GM21515 (cell line): ENCODE measurements around the gene KRT3.
"Not testable (repeated sequence)": the region's sequence is repeated elsewhere in the genome, so short reads cannot be mapped to it uniquely, and the experiment has no call there.

Experiments
- ATAC-seq: cut with Tn5 transposase; IDR thresholded peaks from one replicate; pipeline ENCODE4 v1.9.1; 2021; ENCODE audit not compliant: unreplicated experiment

Gene KRT3

DNA sequence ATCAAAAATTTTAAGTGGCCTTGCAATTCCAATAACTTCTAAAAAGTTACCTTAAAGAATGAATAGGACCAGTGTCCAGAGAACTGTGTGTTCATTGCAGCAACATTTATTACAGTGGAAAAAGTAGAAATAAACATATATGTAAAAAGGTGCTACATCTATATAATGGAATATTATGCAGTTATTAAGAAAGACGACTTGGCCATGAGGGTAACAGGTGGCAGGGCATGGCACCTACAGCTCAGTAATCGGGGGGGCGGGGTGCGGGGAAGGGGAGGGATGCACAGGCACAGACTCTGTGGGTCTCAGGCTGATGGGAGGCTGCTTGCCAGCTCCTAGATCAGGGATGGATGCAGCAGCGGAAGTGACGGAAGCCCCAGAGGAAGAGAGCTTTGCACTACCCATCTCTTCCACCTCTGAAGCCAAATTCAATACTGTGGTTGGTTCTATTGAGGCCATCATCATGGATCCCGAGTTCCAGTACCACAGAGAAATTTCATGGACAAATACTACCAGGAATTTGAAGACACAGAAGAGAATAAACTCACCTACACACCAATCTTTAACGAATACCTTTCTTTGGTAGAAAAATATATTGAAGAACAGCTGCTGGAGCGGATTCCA lies 32.8 kb downstream of the KRT3 start:
- no peak for ATAC-seq

DNA sequence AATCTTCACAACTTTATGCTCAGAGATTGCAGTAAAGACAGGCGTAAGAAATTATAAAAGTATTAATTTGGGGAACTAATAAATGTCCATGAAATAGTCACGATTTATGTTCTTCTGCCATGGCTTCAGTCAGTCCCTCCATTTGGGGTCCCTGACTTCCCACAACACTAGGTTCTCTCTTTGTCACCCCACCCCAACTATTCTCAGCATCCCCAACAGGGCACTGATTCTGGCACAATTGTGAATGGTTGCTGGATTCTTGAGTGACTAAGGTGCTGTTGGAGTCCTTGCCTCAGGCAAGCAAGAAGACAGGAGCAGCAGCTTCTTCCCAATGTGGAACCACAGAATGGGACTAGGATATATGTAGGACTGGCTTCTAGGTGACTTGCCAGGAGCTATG lies 34.1 kb downstream of the KRT3 start:
- no peak for ATAC-seq

DNA sequence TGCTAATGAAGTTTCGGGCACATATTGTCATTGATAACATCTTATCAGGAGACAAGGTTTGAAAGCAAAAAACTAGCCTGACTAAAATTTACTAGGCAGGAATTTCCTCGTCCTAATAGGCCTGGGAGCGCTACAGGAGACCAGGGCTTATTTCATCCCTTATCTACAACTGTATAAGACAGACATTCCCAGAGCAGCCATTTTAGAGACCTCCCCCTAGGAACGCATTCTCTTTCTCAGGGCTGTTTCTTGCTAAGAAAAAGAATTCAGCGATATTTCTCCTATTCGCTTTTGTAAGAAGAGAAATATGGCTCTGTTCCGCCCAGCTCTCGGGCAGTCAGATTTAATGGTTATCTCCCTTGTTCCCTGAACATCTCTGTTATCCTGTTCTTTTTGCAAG lies 34.7 kb downstream of the KRT3 start:
- ATAC-seq, result not testable (repeated sequence)

DNA sequence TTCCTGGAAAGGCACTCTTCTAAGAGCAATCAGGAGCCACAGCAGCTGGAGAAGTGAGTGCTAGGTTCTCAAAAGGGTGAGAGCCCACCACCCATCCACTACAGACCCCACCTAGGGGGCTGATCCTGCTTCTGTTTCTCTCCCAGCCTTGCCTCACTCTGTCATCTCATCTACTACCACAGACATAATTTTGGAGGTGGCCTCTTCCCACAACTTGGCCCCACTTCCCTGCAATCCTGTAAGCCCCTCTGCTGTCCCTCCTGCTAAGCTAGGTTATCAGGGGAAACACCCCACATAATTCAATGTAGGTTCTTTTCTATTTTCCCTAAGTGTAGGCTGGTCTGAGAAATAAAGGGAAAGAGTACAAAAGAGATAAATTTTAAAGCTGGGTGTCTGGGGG lies 35.3 kb downstream of the KRT3 start:
- no peak for ATAC-seq

DNA sequence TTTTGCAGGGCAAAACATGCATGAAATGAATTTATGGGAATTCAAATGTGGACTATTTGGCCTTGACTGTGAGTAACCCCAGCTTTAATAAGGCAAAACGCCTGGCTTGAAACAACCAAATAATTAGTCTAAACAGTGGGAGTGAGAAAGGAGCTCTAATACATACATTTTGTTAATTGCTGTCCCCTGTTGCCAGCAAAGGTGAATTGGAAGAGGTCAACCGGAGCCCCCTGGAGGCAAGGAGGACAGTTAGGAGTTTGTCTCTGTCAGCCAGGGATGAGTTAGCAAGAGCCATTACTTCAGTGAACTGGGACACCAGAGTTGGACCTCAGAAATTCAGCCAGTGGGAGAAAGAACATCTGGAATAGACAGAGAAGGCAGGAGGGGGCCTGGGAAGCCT lies 36.2 kb downstream of the KRT3 start:
- no peak for ATAC-seq

DNA sequence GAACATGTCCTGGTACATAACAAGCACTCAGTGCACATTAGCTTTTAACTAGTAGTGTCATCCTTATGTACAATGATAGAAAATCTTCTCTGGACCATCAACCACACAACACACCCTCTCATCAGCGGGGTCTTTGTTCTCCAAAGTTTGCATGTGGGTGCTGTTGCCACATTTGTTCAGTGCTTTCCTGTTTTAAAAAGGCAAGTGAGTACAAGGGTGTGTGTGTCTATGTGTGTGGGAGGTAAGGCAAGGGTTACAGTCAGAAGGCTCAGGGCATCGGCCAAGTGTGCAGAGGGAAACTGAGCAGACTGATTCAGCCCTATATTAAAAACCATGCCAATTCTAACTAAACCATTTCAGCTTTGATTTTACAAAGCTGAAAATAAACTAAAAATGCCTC lies 36.7 kb downstream of the KRT3 start:
- ATAC-seq, result no peak

DNA sequence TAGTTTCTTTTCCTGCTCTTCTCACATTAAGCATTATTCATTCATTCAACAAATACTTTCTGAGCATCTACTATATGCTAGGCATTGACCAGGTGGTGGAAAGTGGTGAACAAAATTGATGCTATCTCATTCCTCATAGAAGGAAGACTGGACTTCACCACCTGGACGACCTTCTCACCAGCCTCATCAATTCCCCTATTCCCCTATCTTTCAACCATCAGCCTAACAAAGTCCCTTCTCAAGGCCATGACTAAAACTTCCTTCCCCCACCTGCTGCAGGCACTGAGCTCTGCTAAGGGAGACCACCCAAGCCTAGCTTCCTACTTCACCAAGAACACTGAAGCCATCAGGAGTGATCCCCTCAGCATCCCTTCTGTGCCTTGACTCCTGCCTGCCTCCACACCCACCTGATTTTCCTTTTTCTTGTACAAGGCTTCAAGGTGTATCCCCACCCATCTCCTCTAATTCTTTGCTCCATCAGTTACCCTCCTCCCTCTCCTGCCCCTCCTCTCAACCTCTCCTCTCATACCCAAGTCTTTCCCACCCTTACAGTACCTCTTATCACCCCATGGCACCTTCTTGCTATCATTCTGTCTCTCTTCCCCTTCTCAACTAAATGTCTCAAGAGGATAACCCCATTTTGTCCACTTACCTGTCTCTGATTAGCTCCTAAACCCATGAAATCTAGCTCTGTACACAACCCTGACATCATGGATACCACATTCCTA lies 38.3 kb downstream of the KRT3 start:
- ATAC-seq, result no peak

DNA sequence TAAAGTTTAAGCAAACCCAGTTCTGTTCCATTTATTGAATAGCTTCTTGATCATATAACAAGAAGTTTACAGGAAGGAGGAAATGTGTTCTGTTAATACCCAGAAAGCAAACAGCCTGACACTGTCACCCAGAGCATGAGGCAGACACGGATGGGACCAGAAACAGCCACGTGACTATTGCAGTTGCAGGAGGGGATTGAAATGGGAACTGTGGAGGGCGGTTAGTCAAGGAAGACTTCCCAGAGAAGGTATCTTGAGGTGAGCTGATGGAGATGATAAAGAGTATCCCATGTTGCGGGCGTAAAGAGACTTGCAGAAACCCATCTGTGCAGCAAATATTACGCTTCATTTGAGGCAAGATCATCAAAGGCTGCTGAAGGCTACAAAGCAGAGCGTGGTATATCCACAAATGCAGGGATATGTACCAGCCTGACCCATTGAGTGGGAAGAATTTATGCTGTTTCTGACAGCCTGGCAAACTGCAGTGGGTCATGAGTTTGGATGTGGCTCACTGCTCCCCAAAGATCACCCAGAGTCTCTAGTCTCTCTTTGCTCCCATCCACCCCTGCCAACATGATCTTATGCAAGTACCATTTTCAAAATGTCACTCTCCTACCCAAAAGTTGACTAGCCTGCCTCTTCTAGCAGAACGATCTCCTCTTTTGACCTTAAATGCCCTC lies 39.5 kb downstream of the KRT3 start:
- no peak for ATAC-seq

DNA sequence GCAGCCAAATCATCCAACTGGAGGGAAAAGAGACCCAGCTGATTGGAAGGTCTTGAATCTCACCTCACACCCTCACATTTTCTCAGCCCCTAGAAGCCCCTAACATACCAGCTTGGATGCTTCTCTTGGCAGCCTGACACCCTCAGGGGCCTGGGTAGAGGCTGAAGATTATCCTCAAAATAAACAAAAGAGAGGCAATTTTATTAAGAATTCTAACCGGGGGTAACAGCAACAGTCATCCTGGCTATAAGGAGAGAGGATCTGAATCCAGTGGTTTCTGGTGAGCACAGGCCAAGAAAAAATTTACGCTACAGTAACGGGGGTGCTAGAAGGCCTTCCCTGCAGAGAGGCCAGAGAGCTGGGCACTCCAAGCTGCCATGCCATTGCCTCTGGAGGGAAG lies 40.4 kb downstream of the KRT3 start:
- no peak for ATAC-seq

DNA sequence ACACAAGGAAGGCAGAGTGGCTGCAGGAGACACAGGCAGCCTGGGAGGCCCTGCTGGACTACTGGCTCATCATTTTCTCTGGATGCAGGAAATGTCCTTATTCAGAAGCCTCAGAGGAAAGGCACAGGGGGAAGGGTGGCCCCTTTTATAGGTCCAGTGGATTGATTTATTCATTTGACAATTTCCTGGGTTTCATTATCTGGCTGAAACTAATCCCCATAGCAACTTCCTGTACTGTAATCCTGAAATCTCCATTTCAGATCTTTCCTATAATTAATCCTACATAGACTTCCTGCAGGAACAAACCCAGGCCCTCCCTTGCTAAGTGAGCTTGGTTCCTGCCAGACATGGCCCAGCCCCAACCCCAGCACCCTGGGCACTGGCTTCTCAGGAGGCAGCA lies 41.8 kb downstream of the KRT3 start:
- ATAC-seq, result no peak

DNA sequence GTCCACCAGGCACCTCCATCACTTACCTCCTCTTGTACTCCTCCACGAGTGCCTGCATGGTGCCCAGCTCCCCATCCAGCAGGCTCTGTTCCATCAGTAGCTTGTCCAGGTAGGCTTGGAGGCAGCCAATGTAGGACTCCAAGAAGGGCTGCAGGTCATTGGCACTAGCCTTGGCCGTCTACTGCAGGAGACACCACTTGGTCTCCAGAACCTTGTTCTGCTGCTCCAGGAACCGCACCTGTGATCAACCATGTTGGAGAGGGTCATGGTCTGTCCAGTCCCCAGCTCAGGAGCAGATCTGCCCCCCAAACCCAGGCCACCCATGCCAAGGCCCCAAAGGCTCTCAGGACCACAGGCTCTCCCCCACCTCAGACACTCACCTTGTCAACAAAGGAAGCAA lies 42.6 kb downstream of the KRT3 start:
- ATAC-seq, result no peak

DNA sequence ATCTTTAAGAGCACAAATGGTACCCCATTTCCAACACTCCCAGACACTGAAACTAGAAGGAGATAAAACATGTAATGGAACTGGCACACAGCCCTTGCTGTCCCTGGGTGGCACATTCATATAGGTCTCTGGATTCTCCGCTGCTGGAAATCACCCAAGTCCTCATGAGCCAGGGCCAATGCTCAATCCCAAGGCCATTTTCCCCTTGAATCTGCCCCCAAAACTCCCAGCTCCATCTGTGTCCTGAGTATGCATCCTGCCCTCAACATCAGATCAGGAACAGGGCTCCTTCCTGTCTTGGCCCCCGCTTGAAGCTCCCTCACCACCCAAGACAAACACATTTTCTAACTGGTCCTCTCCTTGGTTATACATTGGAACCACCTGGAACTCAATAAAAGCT lies 43.4 kb downstream of the KRT3 start:
- no peak for ATAC-seq

DNA sequence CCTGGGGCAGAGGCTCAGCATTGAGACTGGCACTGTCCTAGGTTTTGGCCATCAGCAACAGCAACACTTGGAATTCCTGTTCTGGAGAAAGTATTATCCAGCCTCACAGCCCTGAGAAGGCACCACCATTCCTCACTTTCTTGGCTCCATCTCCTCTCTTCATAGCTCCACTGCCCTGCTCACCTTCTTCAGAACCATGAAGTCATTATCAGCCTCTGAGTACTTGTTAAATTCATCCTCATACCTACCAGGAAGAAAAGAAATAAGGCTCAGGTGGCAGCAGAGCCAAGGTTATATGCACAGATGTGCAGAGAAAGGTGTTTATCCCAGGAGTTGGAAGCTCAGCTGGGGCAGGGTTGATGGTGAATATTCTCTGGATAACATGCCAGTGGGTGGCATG lies 44.1 kb downstream of the KRT3 start:
- no peak for ATAC-seq

DNA sequence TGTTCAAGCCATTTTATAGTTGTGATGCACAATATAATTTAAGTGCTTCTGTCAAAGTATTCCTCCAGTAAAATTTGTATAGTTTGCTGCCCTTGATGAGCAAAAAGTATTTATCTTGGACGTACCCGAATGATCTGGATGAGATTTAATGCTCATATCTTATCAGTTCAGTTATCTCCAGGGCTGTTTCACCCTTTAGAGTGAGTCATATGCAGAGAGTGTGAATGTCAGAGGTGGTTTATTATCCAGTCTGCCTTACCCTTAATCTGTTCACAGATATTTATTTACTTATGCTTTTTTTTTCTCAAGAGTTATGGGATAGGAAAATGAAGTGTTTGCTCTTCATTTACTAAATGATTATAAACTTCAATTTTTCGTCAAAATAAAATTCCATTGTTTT lies 45.4 kb downstream of the KRT3 start:
- ATAC-seq, result not testable (repeated sequence)

DNA sequence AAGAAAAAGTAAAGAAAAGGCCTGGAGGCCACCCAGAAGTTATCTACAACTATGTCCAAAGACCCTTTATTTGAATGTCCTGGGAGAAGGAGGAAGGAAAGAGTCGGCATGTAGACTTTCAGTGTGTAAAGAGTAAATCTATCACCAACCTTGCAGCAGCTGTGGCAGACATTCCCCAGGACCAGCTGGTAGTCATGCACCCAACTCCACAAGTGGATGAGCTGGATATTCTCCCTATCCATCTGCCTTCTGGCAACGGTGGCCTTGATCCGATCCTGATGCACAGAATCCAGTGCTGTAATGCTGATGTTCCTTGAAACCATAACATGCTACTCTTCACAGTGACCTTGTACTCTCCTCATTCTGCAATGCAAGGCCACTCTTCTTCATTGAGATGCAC lies 46.1 kb downstream of the KRT3 start:
- ATAC-seq, result no peak

DNA sequence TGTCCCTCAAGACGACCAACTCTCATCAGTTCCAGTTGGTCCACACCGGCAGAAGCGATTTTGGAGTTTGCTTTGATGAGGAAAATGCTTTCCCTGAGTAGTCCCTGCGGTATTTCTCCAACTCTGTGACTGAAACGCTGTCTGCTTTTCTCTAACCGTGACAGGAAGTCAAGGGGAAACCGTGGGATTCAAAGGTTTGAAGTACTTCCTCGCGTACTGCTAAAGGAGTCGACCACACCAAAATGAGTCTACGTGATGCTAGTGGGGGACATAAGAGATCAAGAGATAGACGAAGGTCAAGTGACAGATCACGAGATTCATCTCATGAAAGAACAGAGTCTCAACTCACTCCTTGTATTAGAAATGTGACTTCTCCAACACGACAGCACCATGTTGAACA lies 47.3 kb downstream of the KRT3 start:
- no peak for ATAC-seq

DNA sequence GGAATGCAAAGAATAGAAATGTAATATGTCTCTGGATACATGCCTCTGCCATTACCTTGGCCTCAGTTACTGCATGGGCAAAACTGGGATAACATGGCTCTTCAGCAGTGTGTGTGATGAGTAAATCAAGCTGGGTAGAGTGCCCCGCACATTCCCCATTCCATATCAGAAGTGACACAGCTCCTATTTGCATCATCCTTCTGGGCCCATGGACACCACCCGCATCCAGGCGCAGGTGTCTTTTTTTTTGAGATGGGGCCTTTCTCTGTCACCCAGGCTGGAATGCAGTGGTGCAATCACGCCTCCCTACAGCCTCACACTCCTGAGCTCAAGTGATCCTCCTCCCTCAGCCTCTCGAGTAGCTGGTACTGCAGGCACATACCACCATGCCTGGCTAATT lies 50.4 kb downstream of the KRT3 start:
- no peak for ATAC-seq

DNA sequence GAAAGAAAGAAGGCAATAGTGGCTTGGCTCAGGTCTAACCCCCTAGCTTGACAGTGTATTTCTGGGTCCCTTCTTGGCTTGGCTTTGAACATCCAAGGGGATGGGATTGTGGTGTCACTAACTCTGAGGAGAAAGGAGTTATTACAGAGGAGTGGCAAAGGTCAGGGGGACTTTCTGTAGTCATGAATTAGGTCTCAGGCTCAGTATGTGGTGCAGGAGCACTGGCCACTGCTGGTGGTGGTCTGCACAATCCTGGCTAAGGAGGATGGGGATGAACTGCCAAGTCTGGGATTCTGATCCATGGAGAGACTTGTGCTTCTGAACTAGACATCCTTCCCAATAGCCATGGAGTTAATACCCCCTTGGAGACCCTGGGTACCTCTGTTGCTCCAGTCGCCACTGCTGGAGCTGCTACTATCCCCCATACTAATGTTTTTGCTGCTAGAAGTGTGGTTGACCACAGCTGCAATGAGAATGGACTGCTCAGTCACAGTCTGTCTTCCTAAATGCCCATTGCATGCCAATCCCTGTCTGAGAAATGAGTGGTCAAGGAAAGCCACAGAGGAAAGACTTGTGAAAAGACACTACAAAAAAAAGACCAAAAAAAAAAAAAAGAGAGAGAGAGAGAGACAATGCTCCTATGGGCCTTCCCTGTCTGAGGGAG lies 51.3 kb downstream of the KRT3 start:
- no peak for ATAC-seq

DNA sequence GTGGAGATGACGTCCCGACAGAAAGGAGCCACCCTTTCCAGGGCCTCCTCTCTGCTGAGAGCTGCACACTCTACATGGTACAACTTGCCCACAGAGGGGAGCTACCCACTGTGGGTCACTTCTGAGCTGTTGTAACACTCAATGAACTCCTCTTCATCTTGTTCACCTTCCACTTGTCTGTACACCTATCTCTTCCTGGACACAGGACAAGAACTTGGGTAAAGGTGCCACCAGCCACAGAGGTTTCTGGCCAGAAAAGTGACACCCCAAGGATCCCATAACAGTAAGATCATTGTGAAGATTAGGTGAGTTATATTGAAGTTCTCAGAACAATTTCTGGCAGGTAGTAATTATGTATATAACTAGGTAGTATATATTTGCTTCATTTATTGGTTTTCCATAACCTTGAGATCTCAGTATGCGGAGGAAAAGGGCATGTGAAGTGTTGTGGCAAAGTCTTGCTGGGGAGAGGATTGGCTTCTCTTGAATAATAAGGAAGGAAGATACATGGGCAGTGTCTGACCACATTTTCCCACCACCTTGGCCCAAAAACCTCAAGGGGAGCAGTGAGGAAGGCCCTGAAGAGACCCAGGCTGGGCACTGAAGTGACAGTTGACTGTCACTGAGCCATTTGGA lies 53.0 kb downstream of the KRT3 start:
- no peak for ATAC-seq

DNA sequence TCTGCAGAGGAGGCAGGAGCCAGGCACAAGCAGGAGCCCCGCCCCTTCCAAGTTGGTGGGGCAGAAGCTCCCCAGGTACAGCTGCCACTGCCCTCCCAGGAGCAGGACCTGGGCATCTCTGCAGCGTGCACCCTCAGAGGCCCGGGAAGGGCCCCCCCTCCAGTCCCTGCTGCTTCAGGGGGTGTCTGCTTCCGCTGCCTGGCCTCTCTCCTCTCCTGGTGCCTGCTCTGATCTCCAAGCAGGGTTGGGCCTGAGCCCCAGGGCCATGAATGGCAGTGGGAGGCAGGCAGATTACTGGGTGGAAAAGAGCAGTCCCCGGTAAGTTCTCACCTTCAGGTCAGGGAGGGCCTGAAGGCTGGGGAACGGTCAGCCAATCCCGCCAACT lies 53.7 kb downstream of the KRT3 start:
- no peak for ATAC-seq

DNA sequence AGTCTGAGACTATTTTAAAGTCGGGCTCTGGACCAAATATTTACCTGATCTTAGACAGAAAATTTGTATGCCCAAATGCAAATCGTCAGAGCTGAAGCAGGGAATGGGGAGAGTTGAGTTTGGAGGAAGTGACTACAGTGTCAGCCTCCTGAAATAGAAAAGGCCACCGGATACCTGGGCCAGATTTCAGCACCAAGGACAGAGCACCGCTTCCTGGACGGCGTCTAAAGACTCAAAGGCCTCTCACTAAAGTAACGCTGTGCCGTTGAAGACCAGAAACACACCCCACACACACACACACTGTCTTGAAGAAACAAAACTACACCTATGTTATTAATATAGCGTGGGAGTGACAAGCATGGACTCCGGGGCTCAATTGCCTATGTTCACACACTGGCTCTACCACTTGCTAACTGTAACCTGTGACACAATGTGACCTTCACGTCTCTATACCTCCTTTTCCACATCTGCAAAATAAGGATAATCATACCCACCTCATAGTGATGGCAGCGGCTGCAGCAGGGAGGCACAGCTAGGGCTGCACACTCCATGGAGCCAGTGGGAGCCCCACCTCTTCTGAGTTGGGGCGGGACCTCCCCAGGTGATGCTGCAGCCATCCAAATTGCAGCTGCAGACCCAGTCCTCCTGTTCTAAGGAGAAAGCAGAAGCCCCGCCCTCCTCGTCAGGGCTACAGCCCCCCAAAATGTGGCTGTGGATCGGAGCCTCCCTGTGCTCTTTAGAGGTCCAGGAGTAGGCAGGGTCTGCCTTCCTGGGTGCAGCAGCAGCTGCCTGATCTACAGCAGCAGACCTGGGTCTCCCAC lies 54.3 kb downstream of the KRT3 start:
- ATAC-seq, result no peak
